ENCODE measurements around the gene CHORDC1.
"Not testable (repeated sequence)": the region's sequence is repeated elsewhere in the genome, so short reads cannot be mapped to it uniquely, and the experiment has no call there.

CHORDC1 gene

GRCh38 chr11:90192869-90193582 is 29.8 kb downstream of the CHORDC1 start:
- Histone ChIP-seq H3K9me3 (ENCODE audit: control insufficient read depth, low read length) (no peaks in the 10 kb centered on the region), H3K36me3 (ENCODE audit: control insufficient read depth, insufficient read depth, low read length) (no peaks in the 10 kb centered on the region), H3K4me1 (ENCODE audit: control insufficient read depth, insufficient read depth, low read length, poor library complexity, severe bottlenecking) (no peaks in the 10 kb centered on the region), H3K4me3 (ENCODE audit: insufficient read depth, low read depth, low read length, poor library complexity, severe bottlenecking) (no peak overlapping the region), H3K27me3 (replicated peaks; ENCODE audit: control insufficient read depth, insufficient read depth, low read length, poor library complexity, severe bottlenecking) (no peaks in the 10 kb centered on the region), H3K27ac (ENCODE audit: insufficient read depth, low read length, poor library complexity, severe bottlenecking) (no peak overlapping the region)
- DNase-seq, result no peak

GRCh38 chr11:90189011-90189410 is 33.8 kb downstream of the CHORDC1 start:
- H3K36me3 ChIP-seq (ENCODE audit: control insufficient read depth, insufficient read depth, low read length), result no peaks in the 10 kb centered on the region
- H3K4me3 ChIP-seq (ENCODE audit: insufficient read depth, low read depth, low read length, poor library complexity, severe bottlenecking), result no peak overlapping the region
- H3K4me1 ChIP-seq (ENCODE audit: control insufficient read depth, insufficient read depth, low read length, poor library complexity, severe bottlenecking), result no peaks in the 10 kb centered on the region
- DNase-seq, result no peak
- no peaks in the 10 kb centered on the region for H3K9me3 ChIP-seq (ENCODE audit: control insufficient read depth, low read length)
- no peak overlapping the region for H3K27ac ChIP-seq (ENCODE audit: insufficient read depth, low read length, poor library complexity, severe bottlenecking)
- H3K27me3 ChIP-seq (replicated peaks; ENCODE audit: control insufficient read depth, insufficient read depth, low read length, poor library complexity, severe bottlenecking), result no peaks in the 10 kb centered on the region

GRCh38 chr11:90187839-90188238 is 35.0 kb downstream of the CHORDC1 start:
- Histone ChIP-seq H3K4me1 (ENCODE audit: control insufficient read depth, insufficient read depth, low read length, poor library complexity, severe bottlenecking) (no peaks in the 10 kb centered on the region), H3K36me3 (ENCODE audit: control insufficient read depth, insufficient read depth, low read length) (no peaks in the 10 kb centered on the region)
- DNase-seq, result no peak

GRCh38 chr11:90179923-90180322 is 42.9 kb downstream of the CHORDC1 start:
- Histone ChIP-seq H3K9me3 (ENCODE audit: control insufficient read depth, low read length) (no peaks in the 10 kb centered on the region), H3K27ac (ENCODE audit: insufficient read depth, low read length, poor library complexity, severe bottlenecking) (no peak overlapping the region), H3K27me3 (replicated peaks; ENCODE audit: control insufficient read depth, insufficient read depth, low read length, poor library complexity, severe bottlenecking) (no peaks in the 10 kb centered on the region), H3K4me3 (ENCODE audit: insufficient read depth, low read depth, low read length, poor library complexity, severe bottlenecking) (no peak overlapping the region), H3K36me3 (ENCODE audit: control insufficient read depth, insufficient read depth, low read length) (no peaks in the 10 kb centered on the region), H3K4me1 (ENCODE audit: control insufficient read depth, insufficient read depth, low read length, poor library complexity, severe bottlenecking) (no peaks in the 10 kb centered on the region)
- no peak for DNase-seq

More at GRCh38 chr11:90187839-90188238, 35.0 kb downstream of the CHORDC1 start:
- Histone ChIP-seq H3K27me3 (replicated peaks; ENCODE audit: control insufficient read depth, insufficient read depth, low read length, poor library complexity, severe bottlenecking) (no peaks in the 10 kb centered on the region), H3K4me3 (ENCODE audit: insufficient read depth, low read depth, low read length, poor library complexity, severe bottlenecking) (no peak overlapping the region), H3K27ac (ENCODE audit: insufficient read depth, low read length, poor library complexity, severe bottlenecking) (no peak overlapping the region), H3K9me3 (ENCODE audit: control insufficient read depth, low read length) (no peaks in the 10 kb centered on the region)

- H3K4me3 ChIP-seq (ENCODE audit: insufficient read depth, low read depth, low read length, poor library complexity, severe bottlenecking), result no peak overlapping the region
- no peaks in the 10 kb centered on the region for H3K27me3 ChIP-seq (replicated peaks; ENCODE audit: control insufficient read depth, insufficient read depth, low read length, poor library complexity, severe bottlenecking)
- DNase-seq, result no peak
- no peaks in the 10 kb centered on the region for H3K4me1 ChIP-seq (ENCODE audit: control insufficient read depth, insufficient read depth, low read length, poor library complexity, severe bottlenecking)
- no peaks in the 10 kb centered on the region for H3K36me3 ChIP-seq (ENCODE audit: control insufficient read depth, insufficient read depth, low read length)
- no peaks in the 10 kb centered on the region for H3K9me3 ChIP-seq (ENCODE audit: control insufficient read depth, low read length)
- no peak overlapping the region for H3K27ac ChIP-seq (ENCODE audit: insufficient read depth, low read length, poor library complexity, severe bottlenecking)
Measured at GRCh38 chr11:90178751-90179150, 44.1 kb downstream of the CHORDC1 start.

DNA sequence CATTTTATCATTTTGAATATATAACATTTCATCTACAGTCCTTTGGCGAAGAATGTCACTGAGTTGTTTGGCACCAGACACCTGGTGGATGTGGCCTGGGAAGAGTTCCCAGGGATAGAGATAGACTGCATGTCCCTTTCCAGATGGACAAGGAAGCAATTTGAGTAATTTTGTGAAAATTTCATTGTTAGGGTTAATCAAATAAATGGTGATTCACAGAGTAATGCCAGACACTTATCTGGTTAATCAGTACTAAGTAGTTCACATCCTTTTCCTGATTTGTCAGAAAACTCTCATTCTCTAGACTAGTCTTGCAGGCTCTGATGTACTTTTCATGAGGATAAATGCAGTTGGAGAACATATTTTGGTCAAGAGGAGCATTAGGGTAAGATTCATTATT is 46.8 kb downstream of the CHORDC1 start:
- no peaks in the 10 kb centered on the region for H3K9me3 ChIP-seq (ENCODE audit: control insufficient read depth, low read length)

GRCh38 chr11:90171359-90171758 is 51.5 kb downstream of the CHORDC1 start:
- H3K9me3 ChIP-seq (ENCODE audit: control insufficient read depth, low read length), result no peaks in the 10 kb centered on the region
- H3K27me3 ChIP-seq (replicated peaks; ENCODE audit: control insufficient read depth, insufficient read depth, low read length, poor library complexity, severe bottlenecking), result no peaks in the 10 kb centered on the region
- H3K27ac ChIP-seq (ENCODE audit: insufficient read depth, low read length, poor library complexity, severe bottlenecking), result no peak overlapping the region
- H3K4me3 ChIP-seq (ENCODE audit: insufficient read depth, low read depth, low read length, poor library complexity, severe bottlenecking), result no peak overlapping the region
- H3K4me1 ChIP-seq (ENCODE audit: control insufficient read depth, insufficient read depth, low read length, poor library complexity, severe bottlenecking), result no peaks in the 10 kb centered on the region
- no peak for DNase-seq
- H3K36me3 ChIP-seq (ENCODE audit: control insufficient read depth, insufficient read depth, low read length), result no peaks in the 10 kb centered on the region

More for the DNA sequence above, 46.8 kb downstream of the CHORDC1 start:
- DNase-seq, result no peak
- Histone ChIP-seq H3K4me1 (ENCODE audit: control insufficient read depth, insufficient read depth, low read length, poor library complexity, severe bottlenecking) (no peaks in the 10 kb centered on the region), H3K36me3 (ENCODE audit: control insufficient read depth, insufficient read depth, low read length) (no peaks in the 10 kb centered on the region), H3K27me3 (replicated peaks; ENCODE audit: control insufficient read depth, insufficient read depth, low read length, poor library complexity, severe bottlenecking) (no peaks in the 10 kb centered on the region), H3K27ac (ENCODE audit: insufficient read depth, low read length, poor library complexity, severe bottlenecking) (no peak overlapping the region), H3K4me3 (ENCODE audit: insufficient read depth, low read depth, low read length, poor library complexity, severe bottlenecking) (no peak overlapping the region)

DNA sequence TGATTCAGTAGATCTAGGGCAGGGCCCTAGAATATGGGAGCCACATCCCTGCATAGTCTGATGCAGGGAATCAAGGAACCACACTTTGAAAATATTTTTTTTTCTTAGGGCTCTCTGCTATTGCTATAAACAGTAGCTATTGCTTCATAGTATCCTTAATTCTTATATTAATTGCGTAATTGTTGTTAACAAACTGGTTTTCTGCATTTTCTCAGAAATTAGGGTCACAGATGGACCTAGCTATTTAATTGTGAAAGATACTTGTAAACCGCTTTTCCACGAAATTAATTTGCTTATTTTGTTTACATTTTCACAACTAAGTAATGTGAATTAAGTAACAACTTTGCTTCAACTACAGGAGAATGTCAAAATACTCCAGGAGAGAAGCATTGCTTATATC is 54.3 kb downstream of the CHORDC1 start:
- H3K36me3 ChIP-seq (ENCODE audit: control insufficient read depth, insufficient read depth, low read length), result no peaks in the 10 kb centered on the region
- H3K4me3 ChIP-seq (ENCODE audit: insufficient read depth, low read depth, low read length, poor library complexity, severe bottlenecking), result no peak overlapping the region
- H3K27ac ChIP-seq (ENCODE audit: insufficient read depth, low read length, poor library complexity, severe bottlenecking), result no peak overlapping the region
- H3K9me3 ChIP-seq (ENCODE audit: control insufficient read depth, low read length), result no peaks in the 10 kb centered on the region
- no peak for DNase-seq
- H3K4me1 ChIP-seq (ENCODE audit: control insufficient read depth, insufficient read depth, low read length, poor library complexity, severe bottlenecking), result no peaks in the 10 kb centered on the region
- H3K27me3 ChIP-seq (replicated peaks; ENCODE audit: control insufficient read depth, insufficient read depth, low read length, poor library complexity, severe bottlenecking), result no peaks in the 10 kb centered on the region

DNA sequence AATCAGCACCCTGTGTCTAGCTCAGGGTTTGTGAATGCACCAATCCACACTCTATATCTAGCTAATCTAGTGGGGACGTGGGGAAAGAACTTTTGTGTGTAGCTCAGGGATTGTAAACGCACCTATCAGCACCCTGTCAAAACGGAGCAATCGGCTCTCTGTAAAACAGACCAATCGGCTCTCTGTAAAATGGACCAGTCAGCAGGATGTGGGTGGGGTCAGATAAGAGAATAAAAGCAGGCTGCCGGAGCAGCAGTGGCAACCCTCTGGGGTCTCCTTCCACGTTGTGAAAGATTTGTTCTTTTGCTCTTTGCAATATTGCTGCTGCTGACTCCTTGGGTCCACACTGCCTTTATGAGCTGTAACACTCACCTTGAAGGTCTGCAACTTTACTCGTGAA is 55.1 kb downstream of the CHORDC1 start:
- not testable (repeated sequence) for DNase-seq; H3K27ac ChIP-seq (ENCODE audit: insufficient read depth, low read length, poor library complexity, severe bottlenecking); H3K4me3 ChIP-seq (ENCODE audit: insufficient read depth, low read depth, low read length, poor library complexity, severe bottlenecking); H3K9me3 ChIP-seq (ENCODE audit: control insufficient read depth, low read length); H3K4me1 ChIP-seq (ENCODE audit: control insufficient read depth, insufficient read depth, low read length, poor library complexity, severe bottlenecking); H3K36me3 ChIP-seq (ENCODE audit: control insufficient read depth, insufficient read depth, low read length); H3K27me3 ChIP-seq (replicated peaks; ENCODE audit: control insufficient read depth, insufficient read depth, low read length, poor library complexity, severe bottlenecking)

DNA sequence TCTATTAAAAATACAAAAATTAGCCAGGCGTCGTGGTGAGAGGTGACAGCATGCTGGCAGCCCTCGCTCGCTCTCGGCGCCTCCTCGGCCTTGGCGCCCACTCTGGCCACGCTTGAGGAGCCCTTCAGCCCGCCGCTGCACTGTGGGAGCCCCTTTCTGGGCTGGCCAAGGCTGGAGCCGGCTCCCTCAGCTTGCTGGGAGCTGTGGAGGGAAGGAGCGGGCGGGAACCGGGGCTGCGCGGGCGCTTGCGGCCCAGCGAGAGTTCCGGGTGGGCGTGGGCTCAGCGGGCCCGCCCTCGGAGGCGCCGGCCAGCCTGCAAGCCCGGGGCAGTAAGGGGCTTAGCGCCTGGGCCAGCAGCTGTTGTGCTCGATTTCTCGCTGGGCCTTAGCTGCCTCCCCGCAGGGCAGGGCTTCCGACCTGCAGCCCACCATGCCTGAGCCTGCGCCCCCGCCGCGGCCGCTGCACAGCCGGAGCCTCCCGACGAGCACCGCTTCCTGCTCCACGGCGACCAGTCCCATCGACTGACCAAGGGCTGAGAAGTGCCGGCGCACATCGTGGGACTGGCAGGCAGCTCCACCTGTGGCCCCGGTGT is 55.8 kb downstream of the CHORDC1 start:
- DNase-seq, result not testable (repeated sequence)

More for the DNA sequence above, 55.8 kb downstream of the CHORDC1 start:
- not testable (repeated sequence) for H3K27ac ChIP-seq (ENCODE audit: insufficient read depth, low read length, poor library complexity, severe bottlenecking); H3K4me3 ChIP-seq (ENCODE audit: insufficient read depth, low read depth, low read length, poor library complexity, severe bottlenecking); H3K9me3 ChIP-seq (ENCODE audit: control insufficient read depth, low read length); H3K36me3 ChIP-seq (ENCODE audit: control insufficient read depth, insufficient read depth, low read length); H3K27me3 ChIP-seq (replicated peaks; ENCODE audit: control insufficient read depth, insufficient read depth, low read length, poor library complexity, severe bottlenecking); H3K4me1 ChIP-seq (ENCODE audit: control insufficient read depth, insufficient read depth, low read length, poor library complexity, severe bottlenecking)

All from effector memory CD4-positive, alpha-beta T cell (primary cell).